Progenitor cell of endocrine pancreas (in vitro differentiated cells): ENCODE data around the gene RBM19. TPM values are rescaled to one million over a fixed set of nuclear protein-coding genes. Genes with fewer than 3 reads are reported as not detected.
A peak's percentile ranks its signal among the peaks of the same experiment; 100 is the strongest.

ENCODE experiments used
- DNase-seq: peaks from one replicate; pipeline ENCODE4 v3.0.0; 2021; ENCODE audit warnings: low spot score; ENCODE audit not compliant: unreplicated experiment
- H3K27ac Mint-ChIP-seq: 2 replicates; pipeline ENCODE4 v1.8.0; 2021; ENCODE audit warnings: mild to moderate bottlenecking, moderate library complexity, mixed read lengths
- H3K27me3 Mint-ChIP-seq: 2 replicates; pipeline ENCODE4 v1.8.0; 2021; ENCODE audit warnings: mixed read lengths
- H3K36me3 Mint-ChIP-seq: 2 replicates; pipeline ENCODE4 v1.8.0; 2022; ENCODE audit warnings: mixed read lengths; ENCODE audit not compliant: insufficient read depth
- H3K4me1 Mint-ChIP-seq: 2 replicates; pipeline ENCODE4 v1.8.0; 2021; ENCODE audit warnings: low read depth, mixed read lengths
- H3K4me3 Mint-ChIP-seq: 2 replicates; pipeline ENCODE4 v1.8.0; 2021; ENCODE audit warnings: low read depth, mild to moderate bottlenecking, moderate library complexity, mixed read lengths
- H3K9me3 Mint-ChIP-seq: 2 replicates; pipeline ENCODE4 v1.8.0; 2021; ENCODE audit warnings: low read depth, mixed read lengths
- total RNA-seq: library from RNA; stranded (reverse); gene quantifications from 2 replicates; pipeline ENCODE4 v1.2.1, GENCODE V29; 2021
- TF ChIP-seq, protein P1 (sequence below): fragments of 200-600 bp; sonication (generic); IDR thresholded peaks from one replicate; pipeline ENCODE4 v1.5.0; 2021; ENCODE audit warnings: antibody characterized with exemption, mild to moderate bottlenecking; ENCODE audit not compliant: unreplicated experiment

RBM19 gene
- total RNA-seq, 1 donor from 2014 or later, result 39.4 TPM

DNA sequence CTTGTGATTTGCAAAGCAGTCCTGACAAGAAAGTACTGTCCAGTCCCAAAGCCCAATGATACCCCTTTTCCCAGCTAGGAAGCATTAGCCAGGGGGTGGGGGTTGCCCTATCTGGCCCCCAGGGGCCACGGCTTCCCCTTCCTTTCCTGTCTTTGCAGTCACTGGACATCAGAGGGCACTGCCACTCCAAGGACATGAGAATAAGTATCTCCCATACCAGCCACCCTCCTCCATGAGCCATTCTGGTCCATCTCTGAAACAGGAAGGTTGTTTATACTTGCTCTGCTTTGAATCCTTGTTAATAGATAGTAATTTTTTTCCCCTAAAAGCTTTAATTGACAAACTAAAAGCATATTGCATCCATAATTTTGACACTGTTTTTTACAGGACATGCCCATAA is 29.7 kb downstream of the RBM19 start:
- H3K9me3 Mint-ChIP-seq, result no peaks in the 10 kb centered on the region
- peaks cover 15% of the 10 kb centered on the region for H3K4me1 Mint-ChIP-seq
- H3K36me3 Mint-ChIP-seq, result peaks cover 16% of the 10 kb centered on the region
- TF ChIP-seq, protein P1, sequence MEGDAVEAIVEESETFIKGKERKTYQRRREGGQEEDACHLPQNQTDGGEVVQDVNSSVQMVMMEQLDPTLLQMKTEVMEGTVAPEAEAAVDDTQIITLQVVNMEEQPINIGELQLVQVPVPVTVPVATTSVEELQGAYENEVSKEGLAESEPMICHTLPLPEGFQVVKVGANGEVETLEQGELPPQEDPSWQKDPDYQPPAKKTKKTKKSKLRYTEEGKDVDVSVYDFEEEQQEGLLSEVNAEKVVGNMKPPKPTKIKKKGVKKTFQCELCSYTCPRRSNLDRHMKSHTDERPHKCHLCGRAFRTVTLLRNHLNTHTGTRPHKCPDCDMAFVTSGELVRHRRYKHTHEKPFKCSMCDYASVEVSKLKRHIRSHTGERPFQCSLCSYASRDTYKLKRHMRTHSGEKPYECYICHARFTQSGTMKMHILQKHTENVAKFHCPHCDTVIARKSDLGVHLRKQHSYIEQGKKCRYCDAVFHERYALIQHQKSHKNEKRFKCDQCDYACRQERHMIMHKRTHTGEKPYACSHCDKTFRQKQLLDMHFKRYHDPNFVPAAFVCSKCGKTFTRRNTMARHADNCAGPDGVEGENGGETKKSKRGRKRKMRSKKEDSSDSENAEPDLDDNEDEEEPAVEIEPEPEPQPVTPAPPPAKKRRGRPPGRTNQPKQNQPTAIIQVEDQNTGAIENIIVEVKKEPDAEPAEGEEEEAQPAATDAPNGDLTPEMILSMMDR, result no peak
- no peak overlapping the region for H3K4me3 Mint-ChIP-seq
- no peak overlapping the region for H3K27ac Mint-ChIP-seq
- H3K27me3 Mint-ChIP-seq, result no peaks in the 10 kb centered on the region
- DNase-seq, result no peak

DNA sequence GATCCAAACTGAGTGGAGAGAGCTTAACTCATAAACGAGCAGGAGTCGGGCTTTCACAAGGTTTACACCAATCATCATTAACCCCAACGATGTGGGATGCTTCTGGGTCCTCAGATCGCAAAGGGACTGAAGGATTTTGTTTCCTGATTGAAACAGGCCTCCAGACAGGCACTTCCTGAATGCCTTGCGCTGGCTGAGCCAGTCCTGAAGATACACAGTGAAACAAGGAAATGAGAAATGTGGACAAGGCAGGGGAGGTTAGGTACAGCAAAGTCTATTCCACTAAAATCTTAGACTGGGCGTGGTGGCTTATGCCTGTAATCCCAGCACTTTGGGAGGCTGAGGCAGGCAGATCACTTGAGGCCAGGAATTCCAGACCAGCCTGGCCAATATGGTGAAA is 30.7 kb downstream of the RBM19 start:
- Mint-ChIP-seq H3K4me3 (no peak overlapping the region), H3K9me3 (no peaks in the 10 kb centered on the region), H3K27me3 (no peaks in the 10 kb centered on the region), H3K36me3 (peaks cover 11% of the 10 kb centered on the region), H3K4me1 (peaks cover 15% of the 10 kb centered on the region), H3K27ac (no peak overlapping the region)
- TF ChIP-seq, protein P1, result no peak
- no peak for DNase-seq

DNA sequence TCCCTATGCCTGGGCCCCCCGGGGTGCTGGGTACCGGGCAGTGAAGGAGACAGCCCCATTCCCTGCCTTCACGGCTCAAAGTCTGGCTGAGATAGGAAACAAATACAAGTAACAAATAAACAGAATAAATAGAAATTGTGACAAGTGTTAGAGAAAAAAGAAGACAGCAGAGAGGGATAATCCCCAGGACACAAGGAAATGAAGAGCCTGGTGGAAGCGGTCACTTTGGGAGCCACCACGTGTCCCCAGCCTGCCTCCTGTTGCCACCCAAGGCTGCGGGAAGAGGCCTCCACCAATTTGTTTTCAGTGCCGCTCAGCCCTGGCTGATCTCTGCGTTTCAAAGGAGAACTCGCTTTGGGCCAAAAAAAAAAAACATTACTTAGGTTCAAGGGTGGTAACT is 31.2 kb downstream of the RBM19 start:
- Mint-ChIP-seq H3K27ac (no peak overlapping the region), H3K4me3 (no peak overlapping the region), H3K4me1 (peaks cover 15% of the 10 kb centered on the region), H3K27me3 (no peaks in the 10 kb centered on the region), H3K36me3 (peaks cover 11% of the 10 kb centered on the region), H3K9me3 (no peaks in the 10 kb centered on the region)
- no peak for DNase-seq
- TF ChIP-seq, protein P1, result no peak

DNA sequence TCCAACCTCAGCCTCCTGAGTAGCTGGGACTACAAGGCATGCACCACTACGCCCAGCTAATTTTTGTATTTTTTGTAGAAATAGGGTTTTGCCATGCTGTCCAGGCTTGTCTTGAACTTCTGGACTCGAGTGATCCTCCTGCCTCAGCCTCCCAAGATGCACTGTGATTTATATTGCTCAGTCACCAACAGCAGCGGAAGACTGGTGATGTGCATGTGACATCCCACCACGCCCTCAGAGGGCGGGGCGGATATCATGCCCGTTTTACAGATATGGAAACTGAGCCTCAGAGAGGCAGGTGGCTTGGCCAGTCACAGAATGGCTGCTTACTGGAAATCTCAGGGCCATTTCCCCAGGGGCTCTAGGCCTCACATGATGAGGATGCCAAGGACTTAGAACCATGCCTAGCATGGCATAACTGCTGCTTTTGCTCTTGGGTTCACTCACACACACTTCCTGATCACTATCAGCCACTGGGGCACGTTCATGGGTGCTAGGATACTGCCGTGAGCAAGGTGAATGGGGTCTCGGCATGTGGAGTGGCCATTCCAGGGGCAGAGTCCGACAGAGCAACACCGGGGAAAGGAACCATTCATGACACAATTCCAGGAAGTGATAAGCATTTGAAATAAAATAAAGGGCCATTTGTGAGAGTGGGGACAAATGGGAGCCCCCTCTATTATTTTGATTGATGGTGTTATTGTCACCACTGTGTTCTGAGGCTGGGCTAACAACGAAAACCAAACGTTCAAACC is 31.9 kb downstream of the RBM19 start:
- H3K27ac Mint-ChIP-seq, result peak overlapping the region; percentile 49
- peaks cover 15% of the 10 kb centered on the region for H3K4me1 Mint-ChIP-seq

DNA sequence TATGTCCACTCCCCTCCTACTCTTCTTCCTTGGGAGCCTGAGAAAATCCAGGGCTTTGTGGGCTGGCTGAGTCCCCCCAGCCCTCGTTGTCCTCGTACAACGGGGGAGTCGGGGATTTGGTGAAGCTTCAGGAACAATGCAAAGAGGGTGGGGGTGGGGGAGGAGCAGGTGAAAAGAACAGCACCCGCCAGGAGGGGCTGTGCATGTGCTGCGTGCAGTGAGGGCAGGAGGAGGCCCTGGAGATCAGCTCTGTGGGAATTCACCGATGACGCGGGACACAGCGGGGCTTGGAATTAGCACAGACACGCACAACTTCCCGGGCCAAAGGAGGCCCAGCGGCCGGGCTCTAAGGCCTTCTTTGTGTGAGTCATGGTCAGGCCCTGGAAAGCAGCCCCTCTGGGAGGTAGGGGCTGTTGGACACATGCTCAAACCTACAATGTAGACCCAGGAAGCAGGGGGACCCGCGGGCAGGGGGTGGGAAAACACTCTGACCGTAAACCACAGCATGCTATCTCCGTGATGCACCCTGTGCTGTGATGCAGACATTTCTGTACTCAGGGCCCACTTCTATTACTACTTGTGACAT is 32.8 kb downstream of the RBM19 start:
- Mint-ChIP-seq H3K27me3 (no peaks in the 10 kb centered on the region), H3K4me1 (peaks cover 15% of the 10 kb centered on the region), H3K4me3 (no peak overlapping the region), H3K27ac (peak overlapping the region; percentile 87), H3K36me3 (peaks cover 3% of the 10 kb centered on the region), H3K9me3 (no peaks in the 10 kb centered on the region)
- no peak for DNase-seq
- TF ChIP-seq, protein P1, result no peak

More for the DNA sequence above, 31.9 kb downstream of the RBM19 start:
- no peaks in the 10 kb centered on the region for H3K27me3 Mint-ChIP-seq
- no peaks in the 10 kb centered on the region for H3K9me3 Mint-ChIP-seq
- TF ChIP-seq, protein P1, result no peak
- no peak overlapping the region for H3K4me3 Mint-ChIP-seq
- DNase-seq, result no peak
- H3K36me3 Mint-ChIP-seq, result peaks cover 10% of the 10 kb centered on the region
